ENCODE measurements around the gene FAM210A. TPM values are rescaled to one million over a fixed set of nuclear protein-coding genes. Genes with fewer than 3 reads are reported as not detected.
"Not testable (repeated sequence)": the region's sequence is repeated elsewhere in the genome, so short reads cannot be mapped to it uniquely, and the experiment has no call there.

The FAM210A gene
- total and polyA plus RNA-seq, 12 donors, result 11.6 to 84.8 (median 56.3) TPM

DNA sequence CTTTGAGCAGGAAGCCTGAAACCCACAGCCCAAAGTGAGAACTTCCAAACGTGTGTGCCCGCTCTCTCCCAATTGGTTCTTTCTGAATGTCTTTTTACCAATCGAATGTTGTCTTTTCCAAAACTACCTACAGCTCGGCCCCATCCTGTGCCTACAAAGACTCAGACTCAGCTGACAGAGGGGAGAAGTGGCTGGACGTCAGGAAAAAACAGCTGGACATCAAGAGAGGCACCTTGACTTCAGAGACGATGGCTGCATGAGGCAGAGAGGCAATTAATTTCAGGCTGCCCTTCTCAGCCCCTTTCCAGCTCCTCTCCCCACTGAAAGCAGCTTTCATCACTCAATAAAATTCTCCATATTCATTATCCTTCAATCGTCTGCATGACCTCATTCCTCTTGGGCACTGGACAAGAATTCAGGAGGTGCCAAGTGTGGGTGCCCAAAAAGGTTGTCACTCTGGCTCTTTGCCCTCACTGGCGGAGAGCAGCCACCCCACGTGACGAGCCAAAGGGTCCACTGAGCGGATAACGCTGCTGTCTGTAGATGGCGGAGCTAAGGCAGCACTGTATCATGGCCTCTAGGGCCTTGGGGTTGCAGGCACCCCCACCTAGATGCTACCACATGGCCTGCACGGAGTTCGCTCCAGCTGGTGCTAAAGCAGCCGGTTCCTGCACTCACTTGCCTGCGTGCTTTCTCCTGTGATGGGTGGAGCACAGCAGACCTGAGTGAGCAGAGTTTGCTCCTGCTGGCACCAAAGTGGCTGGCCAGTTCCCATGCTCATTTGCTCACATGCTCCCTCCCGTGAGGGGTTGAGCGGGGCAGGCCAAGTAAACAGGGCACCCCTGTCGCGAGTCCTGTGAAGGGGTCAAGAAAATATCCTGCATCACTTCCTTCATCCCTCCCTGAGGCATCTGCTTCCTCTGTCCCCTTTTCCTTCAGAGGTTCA, 37.9 kb downstream of the FAM210A start:
- intact Hi-C loops (cut with DNase I), result loop anchor here in 1 of 10 donors (5.0 kb wide), 1 partner anchor 34 kb away; no protein-coding TSS in a partner anchor
- WGBS, 2 donors, result 70 to 71% methylated on average over 21 of the region's 21 CpGs
- Histone ChIP-seq H3K36me3 (no peaks in the 10 kb centered on the region), H3K9me3 (peaks cover 0 to 8% (median 0%) of the 10 kb centered on the region in 11 donors), H3K27me3 (no peaks in the 10 kb centered on the region), H3K4me1 (peaks cover 0 to 49% (median 12%) of the 10 kb centered on the region in 9 donors), H3K27ac (peak overlapping the region in 7 of 10 donors; percentile 49 to 74 (median 63)), H3K4me3 (peak overlapping the region in 2 of 10 donors; percentile 9 to 16)
- TF ChIP-seq, protein P1, sequence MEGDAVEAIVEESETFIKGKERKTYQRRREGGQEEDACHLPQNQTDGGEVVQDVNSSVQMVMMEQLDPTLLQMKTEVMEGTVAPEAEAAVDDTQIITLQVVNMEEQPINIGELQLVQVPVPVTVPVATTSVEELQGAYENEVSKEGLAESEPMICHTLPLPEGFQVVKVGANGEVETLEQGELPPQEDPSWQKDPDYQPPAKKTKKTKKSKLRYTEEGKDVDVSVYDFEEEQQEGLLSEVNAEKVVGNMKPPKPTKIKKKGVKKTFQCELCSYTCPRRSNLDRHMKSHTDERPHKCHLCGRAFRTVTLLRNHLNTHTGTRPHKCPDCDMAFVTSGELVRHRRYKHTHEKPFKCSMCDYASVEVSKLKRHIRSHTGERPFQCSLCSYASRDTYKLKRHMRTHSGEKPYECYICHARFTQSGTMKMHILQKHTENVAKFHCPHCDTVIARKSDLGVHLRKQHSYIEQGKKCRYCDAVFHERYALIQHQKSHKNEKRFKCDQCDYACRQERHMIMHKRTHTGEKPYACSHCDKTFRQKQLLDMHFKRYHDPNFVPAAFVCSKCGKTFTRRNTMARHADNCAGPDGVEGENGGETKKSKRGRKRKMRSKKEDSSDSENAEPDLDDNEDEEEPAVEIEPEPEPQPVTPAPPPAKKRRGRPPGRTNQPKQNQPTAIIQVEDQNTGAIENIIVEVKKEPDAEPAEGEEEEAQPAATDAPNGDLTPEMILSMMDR (IDR thresholded peaks at IDR 0.05), result peak in 1 of 9 donors; percentile 6
- peak; percentile 39 to 59 for DNase-seq
- peak; percentile 69 to 95 (median 93) for ATAC-seq

DNA sequence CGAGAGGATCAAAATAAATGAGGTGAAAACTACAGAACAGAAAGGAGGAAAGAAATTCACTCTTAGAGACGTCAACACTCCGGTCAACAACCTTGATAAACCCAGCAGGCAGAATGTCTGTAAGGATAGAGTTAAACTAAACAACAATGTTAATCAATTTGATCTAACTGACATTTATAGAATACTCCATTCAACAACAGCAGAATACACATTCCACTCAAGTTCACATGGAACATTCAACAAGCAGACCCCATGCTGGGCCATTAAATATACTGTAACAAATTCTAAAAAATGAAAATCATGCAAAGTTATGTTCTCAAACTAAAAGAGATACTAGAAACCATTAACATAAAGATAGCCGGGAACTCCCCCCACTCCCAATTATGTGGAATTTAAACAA, 41.8 kb downstream of the FAM210A start:
- Histone ChIP-seq H3K27me3 (no peaks in the 10 kb centered on the region), H3K4me1 (peaks cover 3 to 68% (median 26%) of the 10 kb centered on the region in 9 donors), H3K36me3 (peaks cover 0 to 15% (median 0%) of the 10 kb centered on the region in 9 donors), H3K4me3 (no peak overlapping the region), H3K9me3 (no peaks in the 10 kb centered on the region), H3K27ac (peak overlapping the region in 1 of 10 donors; percentile 2)
- TF ChIP-seq, protein P1 (IDR thresholded peaks at IDR 0.05), result no peak
- WGBS, 2 donors, result 71 to 80% methylated on average over 4 of the region's 4 CpGs
- intact Hi-C loops (cut with DNase I), result loop anchor here in 2 of 10 donors (5.0 kb wide), 2 partner anchors 38 to 122 kb away; no protein-coding TSS in a partner anchor
- DNase-seq (no peak), ATAC-seq (no peak)

- no peaks in the 10 kb centered on the region for H3K27me3 ChIP-seq
- H3K4me1 ChIP-seq, result peaks cover 3 to 63% (median 27%) of the 10 kb centered on the region in 9 donors
- TF ChIP-seq, protein P1 (IDR thresholded peaks at IDR 0.05), result no peak
- DNase-seq, result no peak
- no peak for ATAC-seq
- H3K27ac ChIP-seq, result no peak overlapping the region
- WGBS, 2 donors, result 88% methylated on average over 6 of the region's 6 CpGs
- H3K36me3 ChIP-seq, result peaks cover 0 to 15% (median 0%) of the 10 kb centered on the region in 9 donors
- no peak overlapping the region for H3K4me3 ChIP-seq
- H3K9me3 ChIP-seq, result peaks cover 0 to 1% (median 0%) of the 10 kb centered on the region in 11 donors
- intact Hi-C loops (cut with DNase I), result loop anchor here in 2 of 10 donors (5.0 kb wide), 2 partner anchors 41 to 119 kb away; no protein-coding TSS in a partner anchor
These were observed 44.7 kb downstream of the FAM210A start for GRCh38 chr18:13681701-13682100.

DNA sequence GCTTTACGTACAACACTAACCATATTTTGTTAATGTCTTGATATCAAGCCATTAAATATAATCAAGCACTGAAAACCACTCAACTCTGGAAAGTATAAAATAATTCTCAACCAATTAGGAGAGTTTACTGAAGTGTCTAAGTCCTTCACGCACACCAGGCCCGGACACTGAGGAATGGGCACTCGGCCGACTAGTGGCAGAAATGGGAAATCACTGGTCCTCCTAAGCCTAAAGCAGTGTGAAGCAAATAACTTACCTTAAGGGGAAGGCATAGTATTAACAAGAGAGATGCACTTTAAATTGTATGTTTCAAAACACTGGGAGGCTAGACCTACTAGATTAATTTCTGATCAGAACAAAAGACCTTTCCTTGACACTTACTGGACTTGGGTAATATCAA, 45.7 kb downstream of the FAM210A start:
- H3K27ac ChIP-seq, result peak overlapping the region in 5 of 10 donors; percentile 84 to 90 (median 85)
- H3K4me1 ChIP-seq, result peaks cover 3 to 58% (median 27%) of the 10 kb centered on the region in 9 donors
- DNase-seq (peak in 1 of 2 donors; percentile 36), ATAC-seq (peak in 6 of 8 donors; percentile 59 to 75 (median 64))
- WGBS, 2 donors, result 46 to 56% methylated on average over 5 of the region's 5 CpGs
- TF ChIP-seq, protein P1 (IDR thresholded peaks at IDR 0.05), result peak; percentile 17 to 64 (median 48)
- peaks cover 0 to 5% (median 0%) of the 10 kb centered on the region in 11 donors for H3K9me3 ChIP-seq
- no peak overlapping the region for H3K4me3 ChIP-seq
- no peaks in the 10 kb centered on the region for H3K27me3 ChIP-seq
- H3K36me3 ChIP-seq, result peaks cover 0 to 15% (median 0%) of the 10 kb centered on the region in 9 donors
- intact Hi-C loops (cut with DNase I), result loop anchor here in 2 of 10 donors (5.0 kb wide), 2 partner anchors 42 to 118 kb away; no protein-coding TSS in a partner anchor

GRCh38 chr18:13677350-13677749, 49.0 kb downstream of the FAM210A start:
- DNase-seq; intact Hi-C loops (cut with DNase I); H3K27me3 ChIP-seq; H3K4me3 ChIP-seq: not testable (repeated sequence)
- H3K4me1 ChIP-seq, result peaks cover 0 to 46% (median 27%) of the 10 kb centered on the region in 9 donors
- WGBS, 2 donors, result 97 to 98% methylated on average over 13 of the region's 13 CpGs
- ATAC-seq, result peak in 1 of 8 donors; percentile 53
- peak overlapping the region; percentile 0 to 90 (median 83) for H3K27ac ChIP-seq
- peaks cover 0 to 14% (median 0%) of the 10 kb centered on the region in 11 donors for H3K9me3 ChIP-seq
- peaks cover 0 to 15% (median 0%) of the 10 kb centered on the region in 9 donors for H3K36me3 ChIP-seq

All from heart right ventricle (tissue), 16 donors.